SHP77 (cell line): ENCODE results near the gene RGS14.
A peak's percentile ranks its signal among the peaks of the same experiment; 100 is the strongest.
"Not testable (repeated sequence)": the region's sequence is repeated elsewhere in the genome, so short reads cannot be mapped to it uniquely, and the experiment has no call there.

Source experiments
- DNase-seq, 2 experiments: peaks; one replicate each; lab custom pipeline; 2025; lab: John Stamatoyannopoulos, UW

RGS14 gene

GRCh38 chr5:177327539-177328522 is 29.9 kb upstream of the RGS14 start:
- DNase-seq, result no peak

- no peak for DNase-seq
Observed at GRCh38 chr5:177328545-177329231, 29.0 kb upstream of the RGS14 start.

GRCh38 chr5:177329883-177330282 is 27.8 kb upstream of the RGS14 start:
- DNase-seq, result no peak

DNA sequence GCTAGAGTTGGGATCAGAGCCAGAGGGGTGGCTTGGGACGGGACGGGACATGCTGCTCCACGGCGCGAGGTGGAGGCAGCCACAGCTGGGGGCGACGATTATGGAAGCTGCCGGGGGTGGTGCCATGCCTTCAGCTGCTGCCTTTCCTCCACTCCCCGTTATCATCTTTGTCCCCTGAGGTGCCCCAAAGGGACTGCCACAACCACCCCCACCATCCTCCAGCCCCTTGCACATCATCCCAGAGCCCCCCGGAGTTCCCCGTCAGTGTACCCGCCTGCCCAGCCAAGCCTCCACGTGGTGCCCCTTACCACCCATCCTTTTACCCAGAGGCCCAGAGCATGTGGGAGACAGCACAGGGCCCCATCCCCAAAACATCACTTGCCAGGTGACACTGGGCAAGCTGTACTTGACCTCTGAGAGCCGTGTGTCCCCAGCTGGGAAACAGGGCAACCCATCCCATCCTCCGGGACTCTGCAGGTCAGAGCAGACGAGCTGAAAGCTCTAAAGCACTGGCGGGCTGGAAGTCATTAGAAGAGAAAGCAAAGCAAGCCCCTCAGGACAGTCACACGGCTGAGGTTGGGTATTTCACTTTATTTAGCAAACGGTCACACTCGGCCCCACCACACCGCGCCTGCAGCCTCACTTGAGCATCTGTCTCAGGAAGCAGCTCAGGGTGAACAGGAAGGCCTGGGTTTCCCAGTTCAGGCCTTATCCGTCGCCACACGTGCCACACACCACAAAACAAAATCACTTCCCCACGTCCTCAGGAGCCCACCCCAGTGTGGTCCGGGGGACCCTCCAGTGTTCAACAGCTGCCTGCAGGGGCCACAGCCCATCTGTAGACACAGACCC is 26.5 kb upstream of the RGS14 start:
- no peak for DNase-seq

DNA sequence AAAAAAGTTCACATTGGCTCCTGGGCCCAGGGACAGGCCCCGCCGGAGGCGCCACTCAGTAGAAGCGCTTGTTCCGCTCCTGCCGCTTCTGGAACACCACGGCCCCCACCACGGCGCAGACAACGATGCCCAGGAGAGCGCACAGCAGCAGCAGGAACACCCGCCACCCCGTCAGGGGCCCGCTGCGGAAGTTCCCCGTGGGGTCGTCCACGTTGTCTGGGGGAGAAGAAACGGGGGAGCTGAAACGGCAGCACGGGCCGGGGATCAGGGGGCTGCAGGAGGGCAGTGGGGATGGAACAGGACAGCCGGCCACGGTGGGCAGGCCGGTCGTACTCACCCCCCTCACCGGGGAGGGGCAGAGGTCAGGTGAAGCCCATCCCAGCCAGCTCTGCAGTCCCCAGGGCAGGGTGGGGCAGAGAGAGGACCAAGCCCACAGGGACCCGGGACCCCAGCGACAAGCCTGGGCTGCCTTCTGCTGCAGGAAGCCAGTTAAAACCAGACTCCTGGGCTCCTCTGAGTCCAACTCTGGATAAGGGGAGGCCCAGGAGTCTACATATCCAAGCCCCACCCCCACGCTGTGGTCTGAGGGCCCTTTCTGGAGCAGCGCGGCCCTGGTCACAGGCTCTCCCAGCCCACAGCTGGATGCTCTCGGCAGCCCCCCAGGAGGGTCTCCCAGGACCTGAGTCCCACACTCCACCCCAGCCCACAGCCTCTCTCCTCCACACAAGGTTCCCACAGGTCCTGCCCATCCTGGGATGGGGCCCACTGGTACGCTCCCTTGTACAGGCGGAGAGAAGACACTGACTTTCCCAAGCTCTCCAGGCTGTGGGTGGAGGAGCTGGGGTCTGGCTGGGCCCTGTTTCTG is 25.5 kb upstream of the RGS14 start:
- DNase-seq, result no peak

- no peak for DNase-seq
Observed at GRCh38 chr5:177332896-177333260, 24.8 kb upstream of the RGS14 start.

DNA sequence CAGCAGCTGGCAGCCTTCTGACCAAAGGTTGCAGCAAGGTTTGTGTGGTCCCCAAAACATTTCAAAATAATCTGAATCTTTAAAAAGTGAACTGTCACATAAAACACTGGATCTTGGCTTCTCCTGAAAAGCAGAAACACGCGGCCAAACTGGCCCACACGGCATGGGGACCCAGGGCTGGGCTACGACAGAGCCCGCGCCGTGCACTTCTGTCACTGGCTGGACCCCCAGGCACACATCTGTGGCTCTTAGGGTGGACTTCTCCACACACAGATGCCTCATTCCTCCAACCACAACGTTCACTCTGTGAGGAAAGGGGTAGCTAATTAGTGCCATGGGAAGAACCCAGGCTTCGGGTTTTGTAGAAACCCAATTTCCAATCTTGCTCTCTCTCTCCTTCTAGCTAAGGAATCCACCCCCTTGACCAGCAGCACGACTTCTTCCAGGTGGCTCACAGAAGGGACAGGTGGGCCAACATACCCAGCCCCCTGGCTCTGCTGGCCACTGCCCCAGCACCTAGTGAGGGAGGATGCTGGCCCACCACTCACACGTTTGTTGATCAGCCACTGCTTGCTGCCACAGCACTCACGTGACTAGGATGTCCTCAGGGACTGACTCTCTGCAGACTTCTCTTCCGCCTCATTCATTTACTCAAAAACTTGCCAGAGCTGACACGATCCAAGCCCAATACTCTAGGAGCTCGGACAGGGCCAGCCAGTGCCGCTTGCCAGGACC is 24.1 kb upstream of the RGS14 start:
- no peak for DNase-seq

- no peak for DNase-seq
Observed at GRCh38 chr5:177334155-177334551, 23.6 kb upstream of the RGS14 start.

GRCh38 chr5:177334781-177335700 is 22.7 kb upstream of the RGS14 start:
- DNase-seq, result no peak

DNA sequence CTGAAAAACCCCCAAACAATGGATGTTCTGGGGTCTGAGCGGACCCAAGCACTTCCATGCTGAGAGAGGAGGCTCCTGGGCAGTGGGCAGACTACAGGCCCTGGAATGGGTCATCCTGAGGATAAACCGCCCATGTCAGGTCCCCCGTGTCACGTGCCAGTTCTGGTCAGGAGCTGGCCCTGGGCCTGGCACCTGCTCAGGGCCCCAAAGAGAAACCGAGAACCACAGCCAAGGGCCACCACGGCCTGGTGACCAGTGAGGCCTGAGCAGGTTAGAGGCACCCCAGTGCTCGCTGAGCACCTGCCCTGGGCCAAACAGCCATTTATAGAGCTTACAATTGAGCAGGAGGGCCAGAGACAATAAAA is 22.0 kb upstream of the RGS14 start:
- no peak for DNase-seq

DNA sequence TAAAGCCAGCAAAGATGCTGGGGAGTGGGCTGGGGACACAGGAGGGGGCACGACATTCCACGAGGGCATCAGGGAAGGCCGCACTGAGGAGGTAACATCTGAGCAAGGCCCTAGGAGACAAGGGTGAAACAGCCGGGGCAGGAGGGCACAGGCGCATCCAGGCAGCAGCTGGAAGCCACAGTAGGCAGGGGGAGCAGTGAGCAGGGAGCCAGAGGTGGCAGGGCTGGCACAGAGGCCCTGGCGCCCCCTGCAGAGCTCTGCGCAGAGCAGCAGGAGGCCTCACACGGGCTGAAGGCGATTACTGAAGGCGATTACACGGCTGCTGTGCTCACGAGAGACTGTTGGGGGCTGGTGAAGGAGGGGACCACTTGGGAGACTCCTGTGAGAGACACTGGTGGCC is 21.6 kb upstream of the RGS14 start:
- DNase-seq, result peak; percentile 12 to 20

DNA sequence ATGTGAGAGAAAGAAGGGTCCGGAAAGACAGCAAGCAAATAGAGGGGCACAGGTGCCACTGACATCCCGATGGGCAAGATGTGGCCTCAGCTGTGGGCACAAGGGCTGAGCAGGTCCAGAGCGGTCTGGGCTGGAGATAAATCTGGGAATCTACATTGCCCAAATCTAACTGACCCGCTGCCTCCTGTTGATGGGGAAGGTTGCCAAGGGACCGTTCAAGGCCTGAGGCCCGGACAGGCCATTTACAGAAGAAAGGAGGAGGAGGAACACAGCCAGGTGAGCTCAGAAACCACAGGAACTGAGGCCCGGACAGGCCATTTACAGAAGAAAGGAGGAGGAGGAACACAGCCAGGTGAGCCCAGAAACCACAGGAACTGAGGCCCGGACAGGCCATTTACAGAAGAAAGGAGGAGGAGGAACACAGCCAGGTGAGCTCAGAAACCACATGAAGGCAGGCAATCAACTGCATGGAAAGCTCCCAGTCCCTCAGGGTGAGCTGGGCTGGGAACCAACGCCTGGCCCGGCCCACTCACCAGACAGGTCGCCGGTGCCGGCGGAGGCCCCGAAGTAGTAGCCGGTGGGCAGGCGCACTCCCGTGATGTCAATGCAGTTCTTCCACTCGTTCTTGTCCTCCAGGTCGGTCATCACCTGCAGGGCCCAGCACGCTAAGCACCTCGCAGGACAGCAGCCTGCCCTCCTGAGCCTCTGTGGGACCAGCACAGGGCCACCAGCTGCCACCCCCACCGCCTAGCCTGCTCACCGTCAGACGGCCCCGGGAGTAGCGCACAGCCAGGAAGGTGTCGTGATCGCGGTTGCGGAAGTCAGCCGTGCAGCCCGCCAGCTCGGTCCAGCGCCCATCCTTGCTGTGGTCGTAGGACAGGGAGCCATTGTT is 20.9 kb upstream of the RGS14 start:
- no peak for DNase-seq

- no peak for DNase-seq
Observed at GRCh38 chr5:177338251-177339106, 19.2 kb upstream of the RGS14 start.

DNA sequence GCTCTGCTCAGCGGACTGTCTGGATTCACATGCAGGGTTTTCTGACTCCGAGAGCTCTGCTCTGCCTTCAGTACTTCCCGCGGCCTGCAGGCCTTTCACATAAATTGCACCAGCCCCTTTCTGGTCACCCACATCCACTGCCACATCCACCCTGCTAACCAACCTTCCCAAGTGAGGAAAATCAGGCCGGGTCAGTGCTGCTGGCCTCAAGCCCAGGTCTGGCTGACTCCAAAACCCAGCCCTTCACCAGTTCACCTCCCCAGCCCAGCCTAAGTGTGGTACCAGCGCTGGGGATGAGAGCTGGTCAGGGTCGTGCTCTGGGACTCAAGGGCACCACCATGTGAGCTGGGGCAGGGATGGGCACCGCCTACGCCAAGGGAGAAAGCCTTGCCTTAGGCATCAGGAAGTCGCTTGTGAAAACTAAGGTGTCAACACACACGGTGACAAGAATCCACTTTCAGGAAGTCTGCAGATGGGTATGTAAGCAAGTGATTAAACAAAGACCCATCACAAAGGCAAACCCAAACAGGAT is 18.6 kb upstream of the RGS14 start:
- DNase-seq, result no peak

DNA sequence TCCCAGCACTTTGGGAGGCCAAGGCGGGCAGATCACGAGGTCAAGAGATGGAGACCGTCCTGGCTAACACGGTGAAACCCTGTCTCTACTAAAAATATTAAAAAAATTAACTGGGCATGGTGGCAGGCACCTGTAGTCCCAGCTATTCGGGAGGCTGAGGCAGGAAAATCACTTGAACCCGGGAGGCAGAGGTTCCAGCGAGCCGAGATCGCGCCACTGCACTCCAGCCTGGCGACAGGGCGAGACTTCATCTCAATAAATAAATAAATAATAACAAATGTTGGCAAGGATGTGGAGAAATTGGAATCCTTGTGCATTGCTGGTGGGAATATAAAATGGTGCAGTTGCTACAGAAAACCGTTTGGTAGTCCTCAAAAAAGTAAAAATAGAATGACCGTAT is 14.7 kb upstream of the RGS14 start:
- not testable (repeated sequence) for DNase-seq

DNA sequence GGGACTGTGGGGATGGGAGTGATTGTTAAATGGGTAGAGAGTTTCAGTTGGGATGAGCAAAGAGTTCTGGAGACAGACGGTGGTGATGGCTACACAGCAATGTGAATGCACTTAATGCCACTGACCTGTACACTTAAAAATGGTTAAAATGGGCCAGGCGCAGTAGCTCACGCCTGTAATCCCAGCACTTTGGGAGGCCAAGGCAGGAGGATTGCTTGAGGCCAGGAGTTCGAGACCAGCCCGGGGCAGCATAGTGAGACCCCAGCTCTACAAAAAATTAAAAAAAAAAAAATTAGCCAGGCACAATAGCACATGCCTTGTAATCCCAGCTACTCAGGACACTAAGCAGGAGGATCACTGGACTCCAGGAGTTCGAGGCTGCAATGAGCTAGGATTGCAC is 13.9 kb upstream of the RGS14 start:
- DNase-seq, result no peak

DNA sequence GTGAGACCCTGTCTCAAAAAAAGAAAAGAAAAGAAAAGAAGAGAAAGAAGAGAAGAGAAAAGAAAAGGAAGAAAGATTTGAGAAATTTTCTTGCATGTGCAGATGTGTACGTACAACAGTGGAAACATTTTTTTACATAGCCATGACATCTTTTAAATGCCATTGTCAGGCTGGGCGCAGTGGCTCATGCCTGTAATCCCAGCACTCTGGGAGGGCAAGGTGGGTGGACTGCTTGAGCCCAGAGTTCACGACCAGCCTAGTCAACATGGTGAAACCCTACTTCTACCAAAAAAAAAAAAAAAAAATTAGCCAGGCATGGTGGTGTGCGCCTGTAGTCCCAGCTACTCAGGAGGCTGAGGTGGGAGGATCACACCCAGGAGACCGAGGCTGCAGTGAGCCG is 12.8 kb upstream of the RGS14 start:
- no peak for DNase-seq
